Retinal pigment epithelial cell (primary cell): ENCODE results near the gene GALNT18.

Source experiments
- DNase-seq: peaks from one replicate; pipeline ENCODE4 v3.0.0-alpha.2; 2010; ENCODE audit warnings: low read depth
- H3K4me3 ChIP-seq: 2 replicates; pipeline ENCODE4 v1.5.1; 2011; ENCODE audit warnings: mild to moderate bottlenecking, low read length, control low read depth, moderate library complexity
- TF ChIP-seq, protein P1 (sequence below): conservative IDR thresholded peaks from 2 replicates; pipeline ENCODE4 v1.5.1; 2011; ENCODE audit warnings: low read depth, low read length, control low read depth, inconsistent platforms

GALNT18 gene

DNA sequence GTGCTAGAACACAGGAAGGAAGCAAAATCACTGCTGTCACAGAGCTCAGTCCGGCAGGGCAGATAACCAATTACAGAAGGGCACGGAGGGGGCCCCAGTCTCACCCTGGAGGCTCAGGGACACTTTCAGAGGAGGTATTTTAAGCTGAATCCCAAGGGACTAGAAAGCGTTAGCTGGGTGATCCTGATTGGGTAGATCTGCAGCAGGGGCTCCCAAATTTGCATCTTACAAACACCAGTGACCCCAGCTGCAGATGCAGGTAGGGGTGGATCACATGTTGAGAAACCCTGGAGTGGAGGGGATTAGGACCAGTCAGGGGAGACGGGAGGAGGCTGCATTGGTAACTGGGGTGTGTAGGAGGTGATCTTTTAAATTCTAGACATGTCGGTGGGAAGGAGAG is 360.2 kb downstream of the GALNT18 start:
- no peak for DNase-seq
- TF ChIP-seq, protein P1, sequence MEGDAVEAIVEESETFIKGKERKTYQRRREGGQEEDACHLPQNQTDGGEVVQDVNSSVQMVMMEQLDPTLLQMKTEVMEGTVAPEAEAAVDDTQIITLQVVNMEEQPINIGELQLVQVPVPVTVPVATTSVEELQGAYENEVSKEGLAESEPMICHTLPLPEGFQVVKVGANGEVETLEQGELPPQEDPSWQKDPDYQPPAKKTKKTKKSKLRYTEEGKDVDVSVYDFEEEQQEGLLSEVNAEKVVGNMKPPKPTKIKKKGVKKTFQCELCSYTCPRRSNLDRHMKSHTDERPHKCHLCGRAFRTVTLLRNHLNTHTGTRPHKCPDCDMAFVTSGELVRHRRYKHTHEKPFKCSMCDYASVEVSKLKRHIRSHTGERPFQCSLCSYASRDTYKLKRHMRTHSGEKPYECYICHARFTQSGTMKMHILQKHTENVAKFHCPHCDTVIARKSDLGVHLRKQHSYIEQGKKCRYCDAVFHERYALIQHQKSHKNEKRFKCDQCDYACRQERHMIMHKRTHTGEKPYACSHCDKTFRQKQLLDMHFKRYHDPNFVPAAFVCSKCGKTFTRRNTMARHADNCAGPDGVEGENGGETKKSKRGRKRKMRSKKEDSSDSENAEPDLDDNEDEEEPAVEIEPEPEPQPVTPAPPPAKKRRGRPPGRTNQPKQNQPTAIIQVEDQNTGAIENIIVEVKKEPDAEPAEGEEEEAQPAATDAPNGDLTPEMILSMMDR, result no peak
- H3K4me3 ChIP-seq, result no peak overlapping the region

DNA sequence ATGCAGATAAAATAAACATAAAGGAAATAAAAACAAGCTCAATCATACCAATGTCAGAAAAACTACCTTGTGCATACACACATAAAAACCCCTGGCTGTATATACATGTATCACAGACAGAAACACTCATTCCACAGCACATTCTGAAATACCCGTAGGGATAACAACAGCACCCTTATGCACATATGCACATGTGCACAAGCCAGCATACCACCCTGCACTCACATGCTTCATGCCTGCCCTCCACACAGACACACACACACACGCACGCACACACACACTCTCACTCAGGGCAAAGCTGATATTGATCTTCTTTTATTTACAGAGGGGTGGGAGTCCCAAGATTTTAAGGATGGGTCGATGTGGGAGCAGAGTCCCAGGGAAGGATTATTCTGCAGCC is 360.9 kb downstream of the GALNT18 start:
- H3K4me3 ChIP-seq, result no peak overlapping the region
- TF ChIP-seq, protein P1, result no peak
- no peak for DNase-seq

DNA sequence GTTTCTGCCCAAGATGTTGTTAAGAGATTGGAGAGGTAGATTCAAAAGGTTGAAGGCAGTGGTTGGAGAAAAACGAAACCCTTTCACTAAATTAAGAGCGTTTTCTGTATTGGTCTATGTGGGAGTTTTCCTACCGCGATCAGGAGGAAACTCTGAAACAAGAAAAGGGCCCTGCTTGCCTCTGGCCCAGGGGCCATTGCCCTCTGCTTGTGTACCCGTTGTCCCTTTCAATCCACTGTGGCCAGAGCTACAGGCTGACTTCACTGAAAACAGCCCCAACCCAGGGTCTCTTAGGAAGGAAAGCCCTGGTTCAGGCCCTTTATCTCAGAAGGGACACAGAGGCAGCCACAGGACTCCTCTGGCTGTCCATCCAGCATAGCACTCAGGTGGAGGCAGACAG is 367.8 kb downstream of the GALNT18 start:
- DNase-seq, result no peak
- no peak overlapping the region for H3K4me3 ChIP-seq
- TF ChIP-seq, protein P1, result no peak

DNA sequence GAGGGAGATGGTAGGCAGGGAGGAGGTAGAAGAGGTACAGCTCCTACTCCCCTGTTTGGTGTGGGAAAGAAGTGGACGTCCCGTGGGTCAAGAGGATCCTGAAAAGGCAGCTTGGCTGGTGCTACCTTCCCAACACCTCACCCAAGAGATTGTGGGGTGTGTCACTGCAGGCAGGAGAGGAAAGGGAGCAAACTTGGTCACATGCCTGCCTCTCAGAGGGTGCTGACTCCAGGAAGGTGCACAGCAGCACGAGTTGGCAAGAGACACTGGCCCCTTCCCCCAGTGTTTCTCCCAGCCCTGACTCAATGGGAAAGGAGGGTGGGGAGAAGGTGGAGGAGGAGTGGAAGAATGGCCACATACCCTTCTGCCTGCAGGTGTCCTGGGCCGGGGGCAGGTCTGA is 368.3 kb downstream of the GALNT18 start:
- no peak for DNase-seq
- no peak overlapping the region for H3K4me3 ChIP-seq
- TF ChIP-seq, protein P1, result no peak

DNA sequence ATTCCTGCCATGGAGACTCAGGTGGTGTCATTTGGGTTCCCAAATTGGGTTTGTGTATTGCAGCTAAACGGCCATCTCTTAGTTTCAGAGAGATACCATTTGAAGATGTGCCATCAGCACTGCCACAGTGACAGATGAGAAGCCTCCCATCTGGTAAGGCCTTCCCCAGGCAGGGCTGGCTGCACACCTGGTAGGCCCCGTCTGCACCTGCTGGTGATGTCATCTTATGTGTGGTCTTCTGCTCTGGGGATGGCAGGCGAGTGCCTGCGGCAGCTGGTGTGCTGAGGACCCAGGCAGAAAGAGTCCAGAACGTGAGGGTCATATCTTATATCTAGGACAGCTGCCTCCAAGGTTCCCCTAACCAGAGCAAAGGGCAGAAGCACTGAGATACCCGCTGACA is 369.4 kb downstream of the GALNT18 start:
- DNase-seq, result no peak
- TF ChIP-seq, protein P1, result no peak
- no peak overlapping the region for H3K4me3 ChIP-seq

DNA sequence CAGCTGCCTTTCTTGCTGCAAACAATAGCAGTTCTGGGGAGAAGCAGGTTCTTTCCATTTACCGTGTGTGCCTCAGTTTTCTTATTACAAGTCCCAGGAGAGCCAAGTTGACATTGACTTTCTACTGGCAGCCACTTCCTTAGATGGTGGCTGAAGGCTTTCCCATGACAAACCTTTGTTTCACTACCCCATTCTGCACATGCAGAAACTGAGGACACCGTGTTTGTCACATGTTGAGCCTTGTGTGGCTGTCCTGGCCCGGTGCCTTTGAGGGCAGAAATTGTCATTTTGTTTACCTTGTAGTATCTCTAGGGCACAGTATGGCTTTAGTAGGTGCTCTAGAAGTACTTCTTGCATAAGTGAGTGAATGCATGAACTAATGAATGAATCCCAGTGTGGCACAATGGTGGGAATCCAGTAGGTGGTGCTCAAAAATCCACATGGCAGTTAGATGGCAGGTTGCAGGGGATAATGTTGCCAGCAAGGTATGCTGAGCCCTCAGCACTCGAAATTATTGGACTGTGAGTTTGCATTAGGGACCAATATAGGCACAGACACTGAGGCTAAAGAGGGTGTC is 370.3 kb downstream of the GALNT18 start:
- no peak for DNase-seq
- TF ChIP-seq, protein P1, result no peak
- no peak overlapping the region for H3K4me3 ChIP-seq

DNA sequence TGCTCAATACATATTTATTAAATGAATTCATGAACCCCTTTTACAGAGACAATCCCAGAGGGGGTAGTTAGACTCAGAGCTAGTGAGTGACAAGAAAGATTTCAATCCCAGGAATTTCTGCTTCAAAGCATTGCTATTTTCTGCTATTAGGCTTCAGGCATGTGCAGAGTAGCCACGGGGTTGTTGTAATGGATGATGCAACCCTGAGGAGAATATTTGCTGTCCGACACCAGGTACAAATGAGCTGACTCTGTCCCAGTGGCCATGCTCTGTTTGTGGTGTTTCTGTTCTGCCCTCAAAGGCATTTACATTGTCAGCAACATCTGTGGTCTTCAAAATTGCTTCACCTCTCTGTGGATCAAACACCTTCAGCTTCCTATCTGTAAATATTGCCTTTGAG is 371.3 kb downstream of the GALNT18 start:
- no peak overlapping the region for H3K4me3 ChIP-seq
- no peak for DNase-seq
- TF ChIP-seq, protein P1, result no peak
